Endothelial cell of umbilical vein (primary cell): Measurements from ENCODE around the gene GOLIM4. TPM values are rescaled to one million over a fixed set of nuclear protein-coding genes. Genes with fewer than 3 reads are reported as not detected.

Experiments
- BruUV-seq: library from RNA; stranded (reverse); fragments of 400-500 nt; replicated peaks from 2 replicates; lab custom pipeline; 2021; lab: Mats Ljungman, UMichigan
- CTCF ChIA-PET: fragments of 300-600, 350-600 bp; sonication (Branson Sonifier 250); formaldehyde crosslinking; loops from one replicate; lab custom pipeline; 2021; ENCODE audit warnings: antibody characterized with exemption, inconsistent platforms; lab: Charles Lee
- POLR2A ChIA-PET: fragments of 300-600, 350-600 bp; sonication (Branson Sonifier 250); formaldehyde crosslinking; loops from one replicate; lab custom pipeline; 2021; ENCODE audit warnings: antibody characterized with exemption, inconsistent platforms; lab: Charles Lee
- DNase-seq: peaks from one replicate; pipeline ENCODE4 v3.0.0-alpha.2; 2011; ENCODE audit warnings: low read depth, low spot score
- FAIRE-seq: peaks from 2 replicates; lab custom pipeline; 2011; peaks lifted over from hg19 to GRCh38; lab: Jason Lieb, UNC
- H2AFZ ChIP-seq: 2 replicates; pipeline ENCODE4 v1.6.0; 2012; ENCODE audit warnings: low read depth, low read length, control low read depth, inconsistent platforms
- H3K27ac ChIP-seq: 2 replicates; pipeline ENCODE4 v1.5.1; 2011; ENCODE audit warnings: low read depth, mild to moderate bottlenecking, control low read depth, low read length, moderate library complexity; ENCODE audit not compliant: insufficient read depth
- H3K27me3 ChIP-seq, 2 experiments: 2 replicates each; pipeline versions ENCODE4 v1.6.0 to v1.6.1; 2011; ENCODE audit warnings: low read length in 2 of 2, mixed read lengths in 1 of 2; ENCODE audit not compliant: control insufficient read depth in 2 of 2, insufficient read depth in 2 of 2
- H3K36me3 ChIP-seq, 2 experiments: 2 replicates in 1 of 2; 3 replicates in 1 of 2; pipeline ENCODE4 v1.5.1; 2011; ENCODE audit warnings: low read length in 2 of 2, mild to moderate bottlenecking in 1 of 2, moderate library complexity in 1 of 2; ENCODE audit not compliant: control insufficient read depth in 2 of 2, insufficient read depth in 2 of 2; ENCODE audit errors: extremely low read depth in 1 of 2
- H3K4me1 ChIP-seq: 3 replicates; pipeline ENCODE4 v1.5.1; 2011; ENCODE audit warnings: mild to moderate bottlenecking, low read length; ENCODE audit not compliant: control insufficient read depth, insufficient read depth; ENCODE audit errors: extremely low read depth
- H3K4me2 ChIP-seq: 2 replicates; pipeline ENCODE4 v1.6.1; 2011; ENCODE audit warnings: low read length, control low read depth, mixed read lengths; ENCODE audit not compliant: insufficient read depth
- H3K4me3 ChIP-seq, 3 experiments: fragments of 200-600 bp in 1 of 3; sonication (generic), shearing (Covaris generic) in 1 of 3; replicated peaks in 1 of 3; 2 replicates each; pipeline ENCODE4 v1.5.1; 2011 to 2016; ENCODE audit warnings: control low read depth in 3 of 3, low read length in 3 of 3, mild to moderate bottlenecking in 2 of 3, inconsistent platforms in 1 of 3, low read depth in 1 of 3, moderate library complexity in 1 of 3; ENCODE audit not compliant: insufficient read depth in 1 of 3
- H3K79me2 ChIP-seq: 2 replicates; pipeline ENCODE4 v1.6.0; 2012; ENCODE audit warnings: low read length, inconsistent platforms; ENCODE audit not compliant: control insufficient read depth, insufficient read depth
- H3K9ac ChIP-seq: replicated peaks from 2 replicates; pipeline ENCODE3; 2011; ENCODE audit warnings: low read length, control low read depth; ENCODE audit not compliant: insufficient read depth; ENCODE audit errors: extremely low read depth
- H3K9me1 ChIP-seq: replicated peaks from 3 replicates; pipeline ENCODE4 v1.6.0; 2011; ENCODE audit warnings: mild to moderate bottlenecking, low read length; ENCODE audit not compliant: control insufficient read depth, insufficient read depth; ENCODE audit errors: extremely low read depth
- H3K9me3 ChIP-seq: replicated peaks from 2 replicates; pipeline ENCODE4 v1.5.1; 2012; ENCODE audit warnings: low read length, inconsistent platforms; ENCODE audit not compliant: control insufficient read depth, insufficient read depth
- H4K20me1 ChIP-seq: replicated peaks from 2 replicates; pipeline ENCODE3; 2011; ENCODE audit warnings: mild to moderate bottlenecking, low read length; ENCODE audit not compliant: control insufficient read depth, insufficient read depth; ENCODE audit errors: extremely low read depth
- EZH2 ChIP-seq: IDR thresholded peaks from 2 replicates; pipeline ENCODE4 v1.6.1; 2012; ENCODE audit warnings: borderline replicate concordance, low read depth, mild to moderate bottlenecking, moderate library complexity, low read length, inconsistent platforms; ENCODE audit not compliant: severe bottlenecking
- FOS ChIP-seq: IDR thresholded peaks from 2 replicates; pipeline ENCODE4 v1.6.1; 2011; ENCODE audit warnings: mild to moderate bottlenecking, low read length, moderate library complexity, borderline replicate concordance; ENCODE audit not compliant: insufficient read depth
- GATA2 ChIP-seq: IDR thresholded peaks from 2 replicates; pipeline ENCODE4 v1.7.0; 2011; ENCODE audit warnings: low read depth, mild to moderate bottlenecking, moderate library complexity, mixed read lengths, low read length; ENCODE audit not compliant: insufficient read length, insufficient read depth
- POLR2A ChIP-seq: IDR thresholded peaks from 2 replicates; pipeline ENCODE4 v1.6.1; 2012; ENCODE audit warnings: low read depth, mild to moderate bottlenecking, control low read depth, low read length
- dilution Hi-C: fragments of 300-500 bp; cut with MboI; formaldehyde crosslinking; loops from one replicate; pipeline ENCODE4 v1.15.0; 2019; ENCODE audit warnings: low sequenced_read_pairs; ENCODE audit not compliant: extremely low pct_ligation_motif_present
- intact Hi-C: fragments of 100-400 bp; cut with micrococcal nuclease; formaldehyde crosslinking; loops from one replicate; pipeline ENCODE4 v1.10.0; 2022
- polyA plus RNA-seq, 4 experiments: library from polyadenylated mRNA; depleted of rRNA in 3 of 4; stranded (reverse) in 3 of 4; unstranded in 1 of 4; fragments of >200 nt; gene quantifications; 2 replicates each; pipeline versions ENCODE4 v1.2.1 to v1.2.3, GENCODE V29; 2011 to 2012; ENCODE audit warnings: missing spikeins in 1 of 4
- total RNA-seq: library from RNA; stranded (reverse); gene quantifications from 2 replicates; pipeline ENCODE4 v1.2.3, GENCODE V29; 2021

Gene GOLIM4
- total and polyA plus RNA-seq, 2 donors (not counting 3 experiments of a cell fraction or from before 2014, with no cell fraction given) = 11.7 to 40.8 TPM

DNA sequence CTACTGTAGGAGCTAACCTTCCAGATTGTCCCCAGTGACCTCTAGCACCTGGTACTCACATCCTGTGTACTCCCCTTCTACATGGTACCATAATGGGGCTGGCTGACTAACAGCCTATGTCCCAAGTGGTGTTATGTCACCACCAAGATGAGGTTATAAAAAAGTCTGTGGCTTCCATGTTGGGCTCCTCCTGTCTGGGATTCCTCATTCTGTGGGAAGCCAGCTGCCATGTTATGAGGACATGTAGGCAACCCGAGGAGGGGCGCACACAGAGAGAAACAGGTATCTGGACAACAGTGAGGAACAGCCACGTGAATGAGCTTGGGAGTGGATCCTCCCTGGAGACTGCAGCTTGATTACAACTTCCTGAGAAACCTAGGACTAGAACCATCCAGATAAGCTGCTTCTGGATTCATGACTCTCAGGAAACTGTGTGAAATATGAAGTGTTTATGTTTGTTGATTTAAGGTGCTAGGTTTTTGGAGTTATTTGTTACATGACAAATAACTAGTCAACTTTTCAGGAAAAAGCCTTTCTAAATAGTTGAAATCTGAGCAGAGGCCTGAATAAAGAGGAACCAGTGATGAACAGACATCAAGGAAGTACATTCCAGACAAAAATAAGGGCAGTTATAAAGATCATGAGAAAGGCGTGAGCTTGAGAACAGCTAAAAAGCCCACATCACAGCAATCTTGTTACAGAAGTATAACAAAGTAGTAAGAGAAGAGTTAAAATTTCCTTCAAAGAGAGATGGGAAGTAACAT, 21.7 kb downstream of the GOLIM4 start:
- Histone ChIP-seq H2AFZ (no peak overlapping the region), H3K9ac (no peak overlapping the region), H3K79me2 (peaks cover 13% of the 10 kb centered on the region), H3K4me1 (no peaks in the 10 kb centered on the region), H4K20me1 (peaks cover 4% of the 10 kb centered on the region), H3K27me3 (no peaks in the 10 kb centered on the region), H3K9me1 (no peaks in the 10 kb centered on the region), H3K4me2 (no peak overlapping the region), H3K9me3 (no peaks in the 10 kb centered on the region), H3K27ac (no peak overlapping the region), H3K4me3 (no peak overlapping the region), H3K36me3 (no peaks in the 10 kb centered on the region)
- no peak for FAIRE-seq
- no peak for TF ChIP-seq EZH2
- TF ChIP-seq FOS = no peak
- intact Hi-C loops (no loop called here), dilution Hi-C loops (no loop called here)
- DNase-seq = no peak
- CTCF ChIA-PET = interaction anchor here (0.9 kb wide), 1 partner anchor 8 kb away, joined by 3 read pairs; no protein-coding TSS in a partner anchor
- no TSS peak for BruUV-seq
- POLR2A ChIA-PET = no interaction called here

DNA sequence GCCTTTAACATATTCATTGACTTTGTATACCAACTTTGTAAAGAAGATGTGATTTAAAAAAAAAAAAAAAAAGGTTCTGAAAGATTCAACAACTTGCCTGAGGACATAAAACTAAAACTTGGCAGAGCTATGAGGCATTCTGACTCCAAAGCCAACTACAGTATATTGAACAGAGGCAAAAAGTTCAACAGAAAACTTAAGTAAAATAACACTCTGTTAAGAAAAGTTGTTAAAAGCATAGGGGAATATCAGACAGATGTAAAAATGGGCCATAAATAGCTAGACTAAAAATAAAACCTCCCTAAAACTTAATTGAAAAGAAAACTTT, 23.4 kb downstream of the GOLIM4 start:
- dilution Hi-C loops (no loop called here), intact Hi-C loops (no loop called here)
- Histone ChIP-seq H3K27ac (no peak overlapping the region), H3K9me1 (no peaks in the 10 kb centered on the region), H3K4me3 (no peak overlapping the region), H3K4me2 (no peak overlapping the region), H2AFZ (no peak overlapping the region), H3K27me3 (no peaks in the 10 kb centered on the region), H3K9ac (no peak overlapping the region), H4K20me1 (peaks cover 4% of the 10 kb centered on the region), H3K79me2 (peaks cover 12% of the 10 kb centered on the region), H3K36me3 (no peaks in the 10 kb centered on the region), H3K9me3 (no peaks in the 10 kb centered on the region), H3K4me1 (no peaks in the 10 kb centered on the region)
- POLR2A ChIA-PET = no interaction called here
- CTCF ChIA-PET = interaction anchor here (0.7 to 0.8 kb wide), 2 partner anchors 27 to 93 kb away, joined by 3 read pairs; no protein-coding TSS in a partner anchor
- TF ChIP-seq GATA2 (no peak), POLR2A (no peak), FOS (no peak)
- no peak for DNase-seq
- no TSS peak for BruUV-seq
- no peak for FAIRE-seq
